Astrocyte (in vitro differentiated cells and primary cell): ENCODE measurements around the gene SMIM12.

Source experiments
- CTCF ChIP-seq: IDR thresholded peaks from 2 replicates; pipeline ENCODE4 v1.5.1; 2011; ENCODE audit warnings: low read depth, mild to moderate bottlenecking, inconsistent platforms, low read length, moderate library complexity; ENCODE audit not compliant: insufficient read depth
- EZH2 ChIP-seq: IDR thresholded peaks from 2 replicates; pipeline ENCODE4 v1.6.1; 2012; ENCODE audit warnings: mild to moderate bottlenecking, low read length, inconsistent platforms; ENCODE audit not compliant: insufficient read depth

GRCh38 chr1:34850382-34850781 lies 9.2 kb downstream of the SMIM12 start:
- TF ChIP-seq EZH2 (no peak), CTCF (no peak)
